ENCODE results near the gene CABYR.

CABYR gene

GRCh38 chr18:24200494-24201290 is 61.8 kb downstream of the CABYR start:
- H3K27me3 ChIP-seq (ENCODE audit: insufficient read depth, insufficient read length) = no peaks in the 10 kb centered on the region
- no peaks in the 10 kb centered on the region for H3K36me3 ChIP-seq (ENCODE audit: insufficient read depth, insufficient read length, low read length)
- no peak overlapping the region for H3K9ac ChIP-seq (ENCODE audit: insufficient read length, low read depth)
- H3K4me3 ChIP-seq (ENCODE audit: insufficient read length, low read depth) = no peak overlapping the region
- H3K4me1 ChIP-seq (ENCODE audit: insufficient read depth, insufficient read length) = no peaks in the 10 kb centered on the region
- no peak for TF ChIP-seq YY1 (IDR thresholded peaks at IDR 0.05; ENCODE audit: insufficient read depth, insufficient read length)
- no peak for TF ChIP-seq ZNF274 (IDR thresholded peaks at IDR 0.05; ENCODE audit: low read depth, low read length)
- no peak for TF ChIP-seq SUZ12 (IDR thresholded peaks at IDR 0.05; ENCODE audit: extremely low read depth, insufficient read depth, insufficient read length)
- DNase-seq (ENCODE audit: low read depth, low spot score) = no peak
- H3K9me3 ChIP-seq (ENCODE audit: insufficient read depth, low read length) = no peaks in the 10 kb centered on the region

GRCh38 chr18:24201699-24202687 is 63.1 kb downstream of the CABYR start:
- no peak for TF ChIP-seq SUZ12 (IDR thresholded peaks at IDR 0.05; ENCODE audit: extremely low read depth, insufficient read depth, insufficient read length)
- TF ChIP-seq YY1 (IDR thresholded peaks at IDR 0.05; ENCODE audit: insufficient read depth, insufficient read length) = no peak
- TF ChIP-seq ZNF274 (IDR thresholded peaks at IDR 0.05; ENCODE audit: low read depth, low read length) = no peak
- Histone ChIP-seq H3K4me1 (ENCODE audit: insufficient read depth, insufficient read length) (no peaks in the 10 kb centered on the region), H3K36me3 (ENCODE audit: insufficient read depth, insufficient read length, low read length) (no peaks in the 10 kb centered on the region), H3K9me3 (ENCODE audit: insufficient read depth, low read length) (no peaks in the 10 kb centered on the region), H3K4me3 (ENCODE audit: insufficient read length, low read depth) (no peak overlapping the region), H3K27me3 (ENCODE audit: insufficient read depth, insufficient read length) (no peaks in the 10 kb centered on the region), H3K9ac (ENCODE audit: insufficient read length, low read depth) (no peak overlapping the region)
- DNase-seq (ENCODE audit: low read depth, low spot score) = no peak

GRCh38 chr18:24204904-24205303 is 66.0 kb downstream of the CABYR start:
- TF ChIP-seq YY1 (IDR thresholded peaks at IDR 0.05; ENCODE audit: insufficient read depth, insufficient read length) (no peak), ZNF274 (IDR thresholded peaks at IDR 0.05; ENCODE audit: low read depth, low read length) (no peak), SUZ12 (IDR thresholded peaks at IDR 0.05; ENCODE audit: extremely low read depth, insufficient read depth, insufficient read length) (no peak)
- Histone ChIP-seq H3K9me3 (ENCODE audit: insufficient read depth, low read length) (no peaks in the 10 kb centered on the region), H3K27me3 (ENCODE audit: insufficient read depth, insufficient read length) (no peaks in the 10 kb centered on the region), H3K4me1 (ENCODE audit: insufficient read depth, insufficient read length) (no peaks in the 10 kb centered on the region), H3K4me3 (ENCODE audit: insufficient read length, low read depth) (no peak overlapping the region), H3K9ac (ENCODE audit: insufficient read length, low read depth) (no peak overlapping the region), H3K36me3 (ENCODE audit: insufficient read depth, insufficient read length, low read length) (no peaks in the 10 kb centered on the region)
- DNase-seq (ENCODE audit: low read depth, low spot score) = no peak

DNA sequence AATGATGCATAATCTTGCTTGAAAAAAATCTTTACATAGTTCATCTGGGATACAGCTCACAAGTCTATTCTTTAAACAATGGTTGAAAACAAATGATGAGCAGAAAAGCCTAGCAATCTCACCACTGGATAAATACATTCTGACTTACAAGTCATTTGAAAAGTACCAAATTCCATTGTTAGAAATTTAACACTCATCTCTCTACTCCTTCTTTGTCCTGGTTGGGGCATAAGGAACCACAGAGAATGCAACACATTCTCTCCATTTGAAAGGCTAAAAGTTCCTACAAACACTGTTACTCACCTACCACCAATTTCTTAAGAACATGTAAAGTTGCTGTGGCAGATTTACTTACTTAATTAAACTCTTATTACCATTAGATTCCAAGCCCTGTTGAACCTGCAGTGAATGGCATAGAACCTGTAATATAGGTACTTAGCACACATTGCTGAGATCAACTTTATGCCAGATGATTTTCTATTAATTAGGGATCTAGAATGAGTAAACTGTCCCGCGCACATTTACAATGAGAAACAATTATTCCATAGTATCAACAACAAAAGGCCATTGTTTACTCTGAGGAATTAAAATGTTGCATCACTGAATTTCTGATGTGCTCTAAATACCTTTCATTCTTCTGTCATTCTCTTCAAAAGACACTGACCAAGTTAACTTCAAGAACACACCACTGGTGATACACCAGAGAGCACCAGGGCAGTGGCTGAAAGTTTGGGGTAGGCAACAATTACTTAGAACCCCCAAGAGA is 69.6 kb downstream of the CABYR start:
- Histone ChIP-seq H3K9ac (ENCODE audit: insufficient read length, low read depth) (no peak overlapping the region), H3K4me3 (ENCODE audit: insufficient read length, low read depth) (no peak overlapping the region), H3K27me3 (ENCODE audit: insufficient read depth, insufficient read length) (no peaks in the 10 kb centered on the region), H3K9me3 (ENCODE audit: insufficient read depth, low read length) (no peaks in the 10 kb centered on the region), H3K4me1 (ENCODE audit: insufficient read depth, insufficient read length) (no peaks in the 10 kb centered on the region), H3K36me3 (ENCODE audit: insufficient read depth, insufficient read length, low read length) (no peaks in the 10 kb centered on the region)
- DNase-seq (ENCODE audit: low read depth, low spot score) = no peak
- TF ChIP-seq ZNF274 (IDR thresholded peaks at IDR 0.05; ENCODE audit: low read depth, low read length) = no peak
- no peak for TF ChIP-seq SUZ12 (IDR thresholded peaks at IDR 0.05; ENCODE audit: extremely low read depth, insufficient read depth, insufficient read length)
- no peak for TF ChIP-seq YY1 (IDR thresholded peaks at IDR 0.05; ENCODE audit: insufficient read depth, insufficient read length)

DNA sequence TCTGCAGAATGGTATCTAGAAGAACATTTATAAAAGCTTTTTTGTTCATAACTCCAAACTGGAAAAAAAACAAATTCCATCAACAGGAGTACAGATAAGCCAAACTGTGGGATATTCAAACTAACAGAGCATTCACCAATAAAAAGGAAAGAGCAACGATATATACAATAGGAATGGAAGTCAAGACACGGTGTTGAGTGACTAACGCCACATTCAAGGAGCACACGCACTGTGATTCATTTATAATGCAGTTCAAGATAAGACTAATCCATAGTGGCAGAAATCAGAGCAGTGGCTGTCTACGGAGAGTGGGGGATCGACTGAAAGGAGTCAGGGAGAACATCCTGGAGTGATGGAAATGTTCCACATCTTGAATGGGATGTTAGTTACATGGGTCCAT is 70.7 kb downstream of the CABYR start:
- no peak for TF ChIP-seq ZNF274 (IDR thresholded peaks at IDR 0.05; ENCODE audit: low read depth, low read length)
- TF ChIP-seq SUZ12 (IDR thresholded peaks at IDR 0.05; ENCODE audit: extremely low read depth, insufficient read depth, insufficient read length) = no peak
- TF ChIP-seq YY1 (IDR thresholded peaks at IDR 0.05; ENCODE audit: insufficient read depth, insufficient read length) = no peak
- no peak for DNase-seq (ENCODE audit: low read depth, low spot score)
- H3K9ac ChIP-seq (ENCODE audit: insufficient read length, low read depth) = no peak overlapping the region
- H3K36me3 ChIP-seq (ENCODE audit: insufficient read depth, insufficient read length, low read length) = no peaks in the 10 kb centered on the region
- H3K4me3 ChIP-seq (ENCODE audit: insufficient read length, low read depth) = no peak overlapping the region
- H3K27me3 ChIP-seq (ENCODE audit: insufficient read depth, insufficient read length) = no peaks in the 10 kb centered on the region
- H3K4me1 ChIP-seq (ENCODE audit: insufficient read depth, insufficient read length) = no peaks in the 10 kb centered on the region
- no peaks in the 10 kb centered on the region for H3K9me3 ChIP-seq (ENCODE audit: insufficient read depth, low read length)

Data from NT2/D1 (cell line).